GM08714 (cell line): ENCODE data around the gene RAB6B.

Experiments
- H3K4me3 ChIP-seq: fragments of 200-500 bp; sonication (Bioruptor generic); 2 replicates; pipeline ENCODE4 v1.5.1; 2014; ENCODE audit warnings: mild to moderate bottlenecking, low read length, inconsistent platforms
- ZNF274 ChIP-seq: IDR thresholded peaks from 2 replicates; pipeline ENCODE4 v1.6.1; 2012; ENCODE audit warnings: mild to moderate bottlenecking, low read depth, low read length

Gene RAB6B

GRCh38 chr3:133934996-133935842, 39.5 kb upstream of the RAB6B start:
- TF ChIP-seq ZNF274, result no peak
- H3K4me3 ChIP-seq, result no peak overlapping the region

GRCh38 chr3:133934073-133934970, 38.6 kb upstream of the RAB6B start:
- TF ChIP-seq ZNF274, result no peak
- H3K4me3 ChIP-seq, result no peak overlapping the region

GRCh38 chr3:133933097-133934024, 37.7 kb upstream of the RAB6B start:
- H3K4me3 ChIP-seq, result no peak overlapping the region
- TF ChIP-seq ZNF274, result no peak

- no peak for TF ChIP-seq ZNF274
- no peak overlapping the region for H3K4me3 ChIP-seq
These were observed 36.3 kb upstream of the RAB6B start for GRCh38 chr3:133932009-133932408.

- no peak overlapping the region for H3K4me3 ChIP-seq
- no peak for TF ChIP-seq ZNF274
These were observed 35.4 kb upstream of the RAB6B start for GRCh38 chr3:133931084-133931483.

- no peak overlapping the region for H3K4me3 ChIP-seq
- TF ChIP-seq ZNF274, result no peak
These were observed 34.8 kb upstream of the RAB6B start for GRCh38 chr3:133930341-133930933.

GRCh38 chr3:133928903-133929607, 33.4 kb upstream of the RAB6B start:
- no peak for TF ChIP-seq ZNF274

GRCh38 chr3:133928136-133928893, 32.6 kb upstream of the RAB6B start:
- no peak for TF ChIP-seq ZNF274
- H3K4me3 ChIP-seq, result no peak overlapping the region; the same call in 1 of the 2 replicates

More at GRCh38 chr3:133928903-133929607, 33.4 kb upstream of the RAB6B start:
- no peak overlapping the region for H3K4me3 ChIP-seq

- peak overlapping the region; percentile 36; the same call in 1 of the 2 replicates for H3K4me3 ChIP-seq
- no peak for TF ChIP-seq ZNF274
These were observed 31.9 kb upstream of the RAB6B start for GRCh38 chr3:133927540-133928066.

GRCh38 chr3:133926736-133927539, 31.3 kb upstream of the RAB6B start:
- no peak for TF ChIP-seq ZNF274
- peak overlapping the region; percentile 24; the same call in 1 of the 2 replicates for H3K4me3 ChIP-seq
